GM18508 (cell line): ENCODE measurements around the gene TMEM217.

Experiments
- ATAC-seq: cut with Tn5 transposase; IDR thresholded peaks from one replicate; pipeline ENCODE4 v1.9.1; 2021; ENCODE audit warnings: moderate number of reproducible peaks; ENCODE audit not compliant: insufficient read depth, unreplicated experiment

Gene TMEM217

GRCh38 chr6:37280162-37280887 is 22.4 kb upstream of the TMEM217 start:
- no peak for ATAC-seq

DNA sequence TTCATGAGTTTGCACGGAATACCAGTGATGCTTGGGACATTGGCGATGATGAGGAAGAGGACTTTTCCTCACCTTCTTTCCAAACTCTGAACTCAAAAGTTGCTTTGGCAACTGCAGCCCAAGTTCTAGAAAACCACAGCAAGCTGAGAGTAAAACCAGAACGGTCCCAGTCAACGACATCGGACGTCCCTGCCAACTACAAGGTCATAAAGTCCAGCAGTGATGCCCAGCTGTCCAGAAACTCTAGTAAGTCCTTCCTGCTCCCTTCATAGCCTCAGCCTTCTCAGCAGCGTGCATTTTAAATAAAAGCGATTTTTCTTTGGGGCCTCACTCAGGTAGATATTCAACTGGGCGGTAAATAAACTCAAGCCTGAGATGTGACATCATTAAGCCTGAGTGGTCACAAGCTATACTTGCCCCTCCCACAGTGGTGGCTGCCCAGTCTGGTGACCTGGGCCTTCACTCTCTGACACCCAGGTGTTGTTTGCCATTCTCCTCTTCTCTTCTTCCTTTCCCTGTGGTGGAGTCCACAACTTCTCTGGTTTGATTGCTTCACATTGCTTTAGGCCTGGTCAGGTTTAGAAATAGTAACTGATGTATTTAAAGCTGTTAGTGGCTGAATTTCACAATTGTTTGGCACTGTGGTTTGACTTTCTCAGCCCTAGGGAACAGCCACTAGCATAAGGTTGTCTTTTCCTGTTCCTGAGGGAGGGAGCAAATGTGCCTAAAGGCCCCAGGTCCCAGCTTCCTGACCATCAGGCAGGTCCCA is 21.6 kb upstream of the TMEM217 start:
- no peak for ATAC-seq

GRCh38 chr6:37277001-37277409 is 19.1 kb upstream of the TMEM217 start:
- no peak for ATAC-seq

GRCh38 chr6:37275350-37275749 is 17.4 kb upstream of the TMEM217 start:
- no peak for ATAC-seq

GRCh38 chr6:37273690-37274089 is 15.7 kb upstream of the TMEM217 start:
- ATAC-seq: no peak

GRCh38 chr6:37272834-37273566 is 15.1 kb upstream of the TMEM217 start:
- no peak for ATAC-seq

DNA sequence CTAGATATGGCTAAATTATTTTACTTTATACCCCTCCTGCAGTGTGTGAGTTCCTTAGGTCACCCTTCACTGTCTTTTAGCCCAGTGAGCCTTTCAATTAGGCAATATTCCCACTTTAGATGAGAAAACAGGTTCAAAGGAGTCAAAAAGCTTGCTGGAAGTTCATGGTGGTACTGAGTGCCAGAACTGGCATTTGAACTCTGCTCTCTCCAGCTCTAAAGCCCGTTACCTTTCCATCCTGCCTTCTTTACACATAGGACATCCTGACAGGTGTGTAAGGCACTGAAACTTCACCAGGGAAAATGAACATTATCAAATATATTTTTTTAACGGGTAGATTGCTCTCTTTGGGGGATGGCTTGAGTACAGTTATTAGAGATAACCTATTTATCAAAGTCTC is 11.2 kb upstream of the TMEM217 start:
- ATAC-seq: no peak

DNA sequence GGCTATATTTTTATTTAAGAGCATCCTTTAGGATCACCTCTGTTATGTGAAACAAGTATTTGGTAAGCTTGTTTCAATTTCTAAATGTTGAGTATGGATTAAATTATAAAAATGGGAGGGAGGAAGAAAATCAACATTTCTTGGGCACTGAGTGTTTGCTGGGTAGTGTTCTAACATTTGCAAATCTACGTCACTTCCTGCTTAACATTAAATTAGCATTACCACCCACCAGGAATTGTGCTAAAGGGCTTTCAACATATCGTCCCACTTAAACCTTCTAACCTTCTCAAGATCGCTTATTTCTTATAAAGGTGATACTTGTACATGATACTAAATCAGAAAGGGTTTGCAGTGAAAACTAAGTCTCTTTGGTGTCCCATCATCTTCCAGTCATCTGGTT is 7.9 kb upstream of the TMEM217 start:
- no peak for ATAC-seq

GRCh38 chr6:37265001-37265400 is 7.1 kb upstream of the TMEM217 start:
- ATAC-seq: no peak

GRCh38 chr6:37262446-37263026 is 4.6 kb upstream of the TMEM217 start:
- ATAC-seq: no peak

- ATAC-seq: no peak
These were observed 3.3 kb upstream of the TMEM217 start for GRCh38 chr6:37261198-37261597.

DNA sequence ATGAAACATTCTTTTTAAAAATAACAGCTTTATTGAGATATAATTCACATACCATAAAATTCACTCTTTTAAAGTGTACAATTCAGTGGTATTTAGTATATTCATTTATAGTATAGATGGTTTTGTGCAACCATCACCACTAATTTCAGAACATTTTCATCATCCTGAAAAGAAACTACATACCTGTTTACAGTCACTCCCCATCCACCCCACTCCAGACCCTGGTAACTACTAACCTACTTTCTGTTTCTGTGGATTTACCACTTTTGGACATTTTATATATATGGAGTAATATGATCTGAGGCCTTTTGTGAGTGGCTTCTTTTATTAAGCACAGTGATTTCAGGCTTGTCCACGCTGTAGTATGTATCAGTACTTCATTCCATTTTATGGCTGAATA is 2.5 kb upstream of the TMEM217 start:
- ATAC-seq: no peak

DNA sequence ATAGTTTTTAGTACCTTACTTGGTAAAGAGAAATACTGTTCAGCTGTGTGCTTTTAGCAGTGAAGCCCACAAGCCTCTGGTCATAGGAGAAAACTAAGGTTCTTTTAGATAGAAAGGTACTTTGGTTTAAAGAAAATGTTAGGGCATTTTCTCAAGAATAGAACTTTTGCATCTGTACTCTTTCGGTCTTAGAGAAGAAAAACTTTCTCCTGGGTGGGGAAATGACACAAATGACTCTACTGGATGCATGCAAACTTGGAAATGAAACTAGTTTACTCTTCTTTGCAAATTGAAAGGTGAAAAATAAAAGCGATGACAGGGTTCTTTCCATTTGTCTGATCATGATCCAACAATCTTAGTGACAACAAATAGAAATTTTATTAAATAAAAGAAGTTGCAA is 2.1 kb upstream of the TMEM217 start:
- no peak for ATAC-seq

GRCh38 chr6:37259191-37259590 is 1.2 kb upstream of the TMEM217 start:
- no peak for ATAC-seq

GRCh38 chr6:37258405-37259105 is 611 bp upstream of the TMEM217 start:
- ATAC-seq: no peak

- ATAC-seq: no peak
These were observed 667 bp downstream of the TMEM217 start for GRCh38 chr6:37257320-37257633.

GRCh38 chr6:37256692-37257319 is 1.1 kb downstream of the TMEM217 start:
- no peak for ATAC-seq

DNA sequence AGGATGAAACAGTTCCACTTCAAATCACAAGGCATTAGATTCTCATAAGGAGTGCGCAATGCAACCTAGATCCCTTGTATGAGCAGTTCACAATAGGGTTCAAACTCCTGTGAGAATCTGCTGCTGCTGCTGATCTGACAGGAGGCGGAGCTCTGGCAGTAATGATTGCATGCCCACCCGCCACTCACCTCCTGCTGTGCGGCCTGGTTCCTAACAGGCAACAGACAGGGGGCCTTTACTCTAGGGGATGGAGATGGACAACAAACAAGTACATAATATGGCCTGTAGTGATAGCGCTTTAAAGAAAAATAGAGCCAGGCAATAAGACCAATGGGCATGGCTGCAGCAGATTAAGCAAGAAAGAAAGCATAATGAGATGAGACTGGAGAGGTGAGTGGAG is 3.1 kb downstream of the TMEM217 start:
- no peak for ATAC-seq

GRCh38 chr6:37253486-37254007 is 4.4 kb downstream of the TMEM217 start:
- no peak for ATAC-seq
